LNCAP (cell line): Measurements from ENCODE around the gene PHF23.
A peak's percentile ranks its signal among the peaks of the same experiment; 100 is the strongest.

Source experiments
- TF ChIP-seq, protein P1 (sequence below): fragments of 450-650 bp; IDR thresholded peaks from 2 replicates; pipeline ENCODE4 v1.5.1; 2017; ENCODE audit warnings: mild to moderate bottlenecking

Gene PHF23

DNA sequence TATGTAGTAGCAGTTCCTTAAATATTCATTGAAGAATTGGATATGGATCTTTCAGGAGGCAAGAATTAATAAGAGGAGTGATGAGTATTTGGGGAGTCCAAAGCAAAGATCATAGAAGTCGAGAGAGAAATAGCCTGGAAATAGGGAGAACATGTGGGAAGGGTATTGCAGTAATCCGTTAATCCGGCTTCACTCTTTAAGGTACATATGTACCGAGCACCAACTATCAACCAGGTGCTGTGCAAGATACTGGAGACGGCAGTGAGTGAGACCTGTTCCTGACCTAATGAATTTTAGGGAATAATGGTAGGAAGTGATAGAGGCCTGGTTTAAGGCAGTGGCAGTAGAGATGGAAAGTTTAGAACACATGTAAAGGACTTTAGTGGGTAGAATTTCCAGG is 13.8 kb upstream of the PHF23 start:
- TF ChIP-seq, protein P1, sequence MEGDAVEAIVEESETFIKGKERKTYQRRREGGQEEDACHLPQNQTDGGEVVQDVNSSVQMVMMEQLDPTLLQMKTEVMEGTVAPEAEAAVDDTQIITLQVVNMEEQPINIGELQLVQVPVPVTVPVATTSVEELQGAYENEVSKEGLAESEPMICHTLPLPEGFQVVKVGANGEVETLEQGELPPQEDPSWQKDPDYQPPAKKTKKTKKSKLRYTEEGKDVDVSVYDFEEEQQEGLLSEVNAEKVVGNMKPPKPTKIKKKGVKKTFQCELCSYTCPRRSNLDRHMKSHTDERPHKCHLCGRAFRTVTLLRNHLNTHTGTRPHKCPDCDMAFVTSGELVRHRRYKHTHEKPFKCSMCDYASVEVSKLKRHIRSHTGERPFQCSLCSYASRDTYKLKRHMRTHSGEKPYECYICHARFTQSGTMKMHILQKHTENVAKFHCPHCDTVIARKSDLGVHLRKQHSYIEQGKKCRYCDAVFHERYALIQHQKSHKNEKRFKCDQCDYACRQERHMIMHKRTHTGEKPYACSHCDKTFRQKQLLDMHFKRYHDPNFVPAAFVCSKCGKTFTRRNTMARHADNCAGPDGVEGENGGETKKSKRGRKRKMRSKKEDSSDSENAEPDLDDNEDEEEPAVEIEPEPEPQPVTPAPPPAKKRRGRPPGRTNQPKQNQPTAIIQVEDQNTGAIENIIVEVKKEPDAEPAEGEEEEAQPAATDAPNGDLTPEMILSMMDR, result no peak

DNA sequence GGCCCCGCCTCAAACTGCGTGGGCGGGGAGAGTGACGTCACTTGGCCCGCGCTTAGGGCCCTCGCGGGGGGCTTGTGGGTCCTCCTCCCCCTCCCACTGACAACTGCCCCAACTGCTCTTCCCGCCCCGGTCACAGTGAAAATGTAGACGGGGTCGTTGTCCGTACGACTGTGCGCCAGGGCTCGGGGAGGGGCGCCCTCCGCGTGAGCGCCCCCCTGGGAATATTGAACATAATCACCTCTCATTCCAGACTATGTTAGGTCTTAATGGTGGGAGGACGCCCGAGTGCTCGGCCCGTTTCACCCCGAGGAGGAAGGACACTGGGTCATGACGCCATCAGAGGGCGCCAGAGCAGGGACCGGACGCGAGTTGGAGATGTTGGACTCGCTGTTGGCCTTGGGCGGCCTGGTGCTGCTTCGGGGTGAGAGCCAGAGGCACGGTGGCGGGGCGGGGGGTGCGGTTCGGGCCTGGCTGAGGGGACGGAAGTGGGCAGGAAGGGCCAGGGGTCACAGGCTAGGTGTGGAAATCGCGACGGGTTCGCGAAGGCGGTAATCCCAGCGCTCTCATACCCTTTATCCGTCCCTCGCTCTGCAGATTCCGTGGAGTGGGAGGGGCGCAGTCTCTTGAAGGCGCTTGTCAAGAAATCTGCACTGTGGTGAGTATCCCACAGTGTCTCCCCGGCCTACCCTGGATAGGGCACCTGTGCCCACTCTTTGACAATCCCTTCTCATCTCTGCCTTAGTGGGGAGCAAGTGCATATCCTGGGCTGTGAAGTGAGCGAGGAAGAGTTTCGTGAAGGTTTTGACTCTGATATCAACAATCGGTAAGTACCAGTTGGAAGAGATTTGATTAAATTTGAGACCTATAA is 13.2 kb upstream of the PHF23 start, which contains the start of gene ELP5:
TSS of gene ELP5 (plus strand) at position 40 of the 868 bp plus-strand sequence. CDS start at position 376, 336 bp downstream.
- TF ChIP-seq, protein P1, result peak; percentile 55

DNA sequence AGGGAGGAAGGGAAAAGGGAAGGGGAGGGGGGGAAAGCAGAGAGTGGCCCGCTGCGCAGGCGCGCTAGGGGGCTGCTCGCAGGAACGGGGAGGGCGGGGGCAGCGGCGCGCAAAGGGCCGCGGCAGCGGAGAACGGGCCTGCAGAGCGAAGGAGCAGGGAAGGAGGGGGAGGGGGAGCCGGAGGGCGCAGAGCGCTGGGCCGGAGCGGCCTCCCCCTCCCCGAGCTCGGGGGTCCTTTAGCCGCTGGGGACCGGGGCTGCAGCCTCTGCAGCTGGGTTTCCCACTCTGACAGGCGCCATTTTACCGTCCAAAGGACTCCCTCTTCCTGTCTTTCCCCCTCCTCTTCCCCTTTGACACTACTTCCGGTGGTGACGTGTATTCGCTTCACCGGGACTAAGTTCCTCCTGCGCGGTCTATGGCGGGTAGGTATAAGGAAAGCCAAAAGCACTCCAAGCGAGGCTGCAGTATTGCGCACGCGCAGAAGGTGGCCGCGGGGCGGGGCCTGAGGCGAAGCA is 12.5 kb upstream of the PHF23 start, which contains the start of gene CTDNEP1:
TSS of gene CTDNEP1 (minus strand) at position 74 of the 515 bp plus-strand sequence. CDS start 438 bp downstream, outside the sequence.
- TF ChIP-seq, protein P1, result no peak

DNA sequence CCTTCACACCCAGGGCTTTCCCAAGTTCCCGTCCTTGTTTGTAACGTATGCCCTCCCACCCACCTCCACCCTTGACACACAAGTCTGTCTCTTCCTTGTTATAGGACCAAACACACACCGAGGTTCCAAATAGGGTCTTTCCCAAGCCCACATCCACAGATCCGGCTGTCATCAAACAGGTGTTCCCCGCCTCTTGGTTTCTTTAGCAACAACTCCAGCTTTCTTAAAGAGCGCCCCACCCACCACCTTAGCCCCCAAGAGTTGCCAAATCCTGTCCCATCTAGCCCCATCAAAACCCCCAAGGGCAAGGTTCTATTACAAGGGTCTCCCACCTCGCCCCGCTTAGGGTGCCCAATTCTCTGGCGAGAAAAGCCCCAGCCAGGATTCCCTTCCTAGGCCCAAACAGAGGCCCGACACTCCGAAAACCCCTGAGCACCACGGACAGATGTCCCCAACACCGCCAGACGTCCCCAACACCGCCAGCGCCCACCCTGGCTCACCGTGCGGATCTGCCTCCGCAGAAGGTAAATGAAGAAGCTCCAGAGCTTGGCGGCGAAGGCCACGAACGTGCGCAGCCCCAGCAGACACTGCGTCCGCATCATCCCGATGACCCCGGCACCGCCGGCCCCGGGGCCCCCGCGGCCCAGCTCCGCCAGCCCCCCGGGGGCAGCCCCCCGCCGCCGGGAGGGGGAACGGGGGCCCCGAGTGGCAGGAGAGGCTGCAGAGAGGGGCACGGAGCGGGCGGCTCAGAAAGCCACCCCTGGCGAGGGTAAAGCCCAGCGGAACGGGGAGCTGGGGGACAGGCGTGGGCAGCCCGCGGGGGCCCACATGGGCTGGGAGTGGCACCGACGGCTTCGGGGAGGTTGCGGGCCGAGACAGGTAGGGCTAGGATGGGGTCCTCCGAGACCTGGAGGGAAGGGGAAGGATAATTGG is 11.7 kb upstream of the PHF23 start:
- TF ChIP-seq, protein P1, result no peak

DNA sequence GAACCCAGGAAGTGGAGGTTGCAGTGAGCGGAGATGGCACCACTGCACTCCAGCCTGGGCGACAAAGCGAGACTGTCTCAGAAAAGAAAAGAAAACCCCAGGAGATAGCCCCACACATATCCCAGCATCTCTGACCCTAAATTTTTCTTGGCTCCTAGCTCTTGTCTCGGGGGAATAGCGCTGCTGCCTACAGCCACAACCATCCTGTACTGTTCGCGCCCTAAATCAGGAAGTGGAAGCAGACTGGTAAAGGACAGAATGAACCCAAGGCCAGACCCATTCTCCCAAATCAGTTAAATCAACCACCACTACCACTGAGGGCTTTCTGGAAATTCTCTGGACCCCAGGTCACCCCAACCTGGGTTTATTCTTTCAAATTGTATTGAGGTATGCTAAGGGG is 10.6 kb upstream of the PHF23 start:
- TF ChIP-seq, protein P1, result no peak

DNA sequence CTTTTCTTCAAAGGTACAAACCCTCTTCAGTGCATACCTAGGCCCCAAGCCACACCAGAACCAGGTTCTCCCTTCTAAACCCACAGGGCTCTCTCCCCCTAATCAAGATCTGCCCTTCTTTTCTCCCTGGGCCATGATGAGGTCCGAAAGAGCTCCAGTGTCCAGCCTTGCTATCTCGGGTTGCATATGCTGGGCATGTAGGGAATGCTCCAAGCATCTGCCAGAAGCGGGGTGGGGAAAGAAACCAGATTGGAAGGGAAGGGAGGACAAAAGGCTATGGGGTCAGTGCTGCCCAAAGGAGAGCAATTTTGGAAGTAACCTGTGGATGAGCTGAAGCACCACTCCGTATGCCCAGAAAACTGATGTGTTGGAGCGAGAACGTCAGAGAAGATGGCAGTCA is 10.0 kb upstream of the PHF23 start:
- TF ChIP-seq, protein P1, result no peak

DNA sequence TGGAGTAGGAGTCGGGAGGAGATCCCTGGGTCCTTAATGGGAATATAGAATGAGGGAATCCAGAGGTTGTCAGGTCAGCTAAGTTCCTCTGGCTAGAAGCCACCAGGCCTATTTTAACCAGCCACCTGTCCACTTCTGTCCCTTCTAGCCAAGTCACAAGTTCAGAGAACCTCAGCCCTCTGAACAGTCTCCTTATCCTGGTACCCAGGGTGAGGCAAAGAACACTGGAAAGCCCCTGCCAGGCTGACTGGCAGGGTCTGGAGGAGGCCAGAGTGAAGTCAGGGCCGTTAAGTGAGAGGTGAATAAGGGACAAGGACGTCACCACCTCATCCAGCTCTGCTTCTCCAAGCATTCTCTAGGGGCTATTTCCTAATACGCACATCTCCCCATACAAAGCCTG is 9.5 kb upstream of the PHF23 start:
- TF ChIP-seq, protein P1, result no peak
